H1 (cell line): ENCODE results near the gene FMNL2. TPM values are rescaled to one million over a fixed set of nuclear protein-coding genes. Genes with fewer than 3 reads are reported as not detected.

Experiments
- EZH2 ChIP-seq: fragments of 200-600 bp; sonication (generic); IDR thresholded peaks from 2 replicates; pipeline ENCODE4 v1.7.1; 2012; ENCODE audit warnings: low read depth, mild to moderate bottlenecking, moderate library complexity, low read length, inconsistent platforms; ENCODE audit not compliant: severe bottlenecking
- polyA plus RNA-seq, 7 experiments: library from polyadenylated mRNA; depleted of rRNA in 3 of 7; stranded (reverse) in 5 of 7; unstranded in 2 of 7; fragments of >200 nt in 5 of 7; fragments of 200-250 nt in 2 of 7; gene quantifications; 1 replicate in 5 of 7; 2 replicates in 1 of 7; 4 replicates in 1 of 7; pipeline versions ENCODE4 v1.2.1 to v1.2.3, GENCODE V29; 2011 to 2013; ENCODE audit warnings: missing spikeins in 2 of 7, mixed read lengths in 2 of 7
- total RNA-seq: library from RNA; stranded (reverse); fragmentation: NEBNext Ultra II Directional; extraction: Animal tissue kit (Norgen Biotek cat#: 25700); gene quantifications from 2 replicates; pipeline ENCODE4 v1.2.1, GENCODE V29; 2021
- TF ChIP-seq, protein P1 (sequence below): IDR thresholded peaks from 2 replicates; pipeline ENCODE4 v1.6.1; 2012; ENCODE audit warnings: low read length, inconsistent platforms

FMNL2 gene
- total and polyA plus RNA-seq, 2 of the 8 experiments (the other 6 are each of a cell fraction or from before 2014, with no cell fraction given), result 15.5 to 45.1 TPM

DNA sequence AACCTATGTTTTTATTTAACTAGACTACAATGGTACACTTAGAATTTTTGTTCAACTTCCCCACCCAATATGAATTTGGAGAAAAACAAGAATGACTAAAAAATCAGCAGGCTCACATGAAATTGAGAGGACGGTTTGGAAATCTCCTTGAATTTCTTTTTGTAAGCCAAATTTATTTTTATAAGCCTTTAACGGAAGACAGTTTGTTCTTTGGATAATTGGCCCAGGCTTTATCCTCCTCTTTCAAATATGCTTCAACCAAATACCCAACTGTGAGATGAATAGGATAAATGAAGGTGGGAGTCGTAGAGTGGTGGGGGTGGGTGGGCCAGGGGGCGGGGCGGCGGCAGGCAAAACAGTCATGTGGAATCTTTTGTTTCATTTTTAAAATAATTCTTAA lies 60.6 kb downstream of the FMNL2 start (continued):
- TF ChIP-seq, protein P1, sequence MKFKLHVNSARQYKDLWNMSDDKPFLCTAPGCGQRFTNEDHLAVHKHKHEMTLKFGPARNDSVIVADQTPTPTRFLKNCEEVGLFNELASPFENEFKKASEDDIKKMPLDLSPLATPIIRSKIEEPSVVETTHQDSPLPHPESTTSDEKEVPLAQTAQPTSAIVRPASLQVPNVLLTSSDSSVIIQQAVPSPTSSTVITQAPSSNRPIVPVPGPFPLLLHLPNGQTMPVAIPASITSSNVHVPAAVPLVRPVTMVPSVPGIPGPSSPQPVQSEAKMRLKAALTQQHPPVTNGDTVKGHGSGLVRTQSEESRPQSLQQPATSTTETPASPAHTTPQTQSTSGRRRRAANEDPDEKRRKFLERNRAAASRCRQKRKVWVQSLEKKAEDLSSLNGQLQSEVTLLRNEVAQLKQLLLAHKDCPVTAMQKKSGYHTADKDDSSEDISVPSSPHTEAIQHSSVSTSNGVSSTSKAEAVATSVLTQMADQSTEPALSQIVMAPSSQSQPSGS, result no peak
- TF ChIP-seq EZH2, result no peak
